Measurements from ENCODE around the gene ADAT2.

ADAT2 gene

DNA sequence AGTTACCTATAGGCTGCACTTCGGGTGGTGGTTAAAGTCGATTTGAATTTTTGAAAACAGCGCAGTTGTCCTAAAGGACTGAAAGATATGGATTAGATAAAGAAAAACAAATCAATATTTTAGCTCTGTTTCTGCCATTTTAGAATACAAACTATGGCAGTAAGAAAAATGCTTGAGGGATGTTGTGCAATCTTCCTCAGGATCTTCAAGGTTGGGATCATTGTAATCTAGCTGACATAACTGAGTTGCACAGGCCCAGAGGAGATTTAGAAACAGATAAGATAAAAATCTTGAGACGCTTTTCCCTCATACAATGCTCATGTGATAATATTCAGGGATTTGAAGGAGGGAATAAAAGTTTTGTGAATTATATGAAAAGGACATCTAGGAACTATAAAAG lies 1.0 kb upstream of the ADAT2 start:
- TF ChIP-seq GATA3 (IDR thresholded peaks at IDR 0.05; ENCODE audit: low read depth, low read length) (no peak), GATA2 (IDR thresholded peaks at IDR 0.05; ENCODE audit: low read depth, low read length) (peak; percentile 31; the same call in 1 of the 2 replicates)

DNA sequence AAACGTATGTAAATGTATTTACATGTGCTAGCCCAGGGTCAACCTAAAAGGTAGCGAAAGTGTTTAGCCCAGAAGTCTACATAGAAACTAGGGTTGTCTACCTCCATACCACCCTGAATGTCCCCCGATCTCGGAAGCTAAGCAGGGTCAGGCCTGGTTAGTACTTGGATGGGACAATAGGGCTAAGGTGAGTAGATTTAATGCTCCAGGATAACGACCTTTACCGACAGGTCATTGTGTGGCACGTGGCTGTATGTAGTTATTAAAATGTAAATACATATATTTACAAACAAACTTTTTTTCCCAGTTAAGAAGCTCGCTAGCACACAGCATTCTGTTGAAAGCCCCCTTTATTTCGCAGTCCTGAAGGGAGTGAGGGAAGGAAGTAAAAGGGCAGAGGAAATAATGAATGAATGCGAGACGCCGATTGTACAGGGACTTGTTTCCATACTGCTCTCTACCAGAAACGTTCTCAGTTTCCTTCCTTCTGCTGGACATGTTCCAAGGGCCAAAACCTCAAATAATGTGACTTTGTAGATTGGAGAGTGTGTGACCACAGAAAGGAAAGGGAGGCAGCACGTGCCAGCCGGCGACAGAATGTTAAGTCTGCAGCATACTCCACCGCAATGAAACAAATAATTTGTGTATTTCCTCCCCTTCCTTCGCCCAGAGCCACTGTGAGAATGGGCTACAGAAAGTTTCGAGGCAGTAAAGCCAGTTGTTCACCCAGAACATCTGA lies 612 bp downstream of the ADAT2 start:
- TF ChIP-seq GATA2 (IDR thresholded peaks at IDR 0.05; ENCODE audit: low read depth, low read length): no peak
- TF ChIP-seq GATA3 (IDR thresholded peaks at IDR 0.05; ENCODE audit: low read depth, low read length): no peak

- no peak for TF ChIP-seq GATA2 (IDR thresholded peaks at IDR 0.05; ENCODE audit: low read depth, low read length)
- no peak for TF ChIP-seq GATA3 (IDR thresholded peaks at IDR 0.05; ENCODE audit: low read depth, low read length)
These were observed 1.3 kb downstream of the ADAT2 start for GRCh38 chr6:143449082-143449713.

GRCh38 chr6:143443096-143443495 lies 7.4 kb downstream of the ADAT2 start:
- TF ChIP-seq GATA3 (IDR thresholded peaks at IDR 0.05; ENCODE audit: low read depth, low read length) (no peak), GATA2 (IDR thresholded peaks at IDR 0.05; ENCODE audit: low read depth, low read length) (no peak)

GRCh38 chr6:143441680-143442545 lies 8.6 kb downstream of the ADAT2 start:
- TF ChIP-seq GATA2 (IDR thresholded peaks at IDR 0.05; ENCODE audit: low read depth, low read length) (no peak), GATA3 (IDR thresholded peaks at IDR 0.05; ENCODE audit: low read depth, low read length) (no peak)

DNA sequence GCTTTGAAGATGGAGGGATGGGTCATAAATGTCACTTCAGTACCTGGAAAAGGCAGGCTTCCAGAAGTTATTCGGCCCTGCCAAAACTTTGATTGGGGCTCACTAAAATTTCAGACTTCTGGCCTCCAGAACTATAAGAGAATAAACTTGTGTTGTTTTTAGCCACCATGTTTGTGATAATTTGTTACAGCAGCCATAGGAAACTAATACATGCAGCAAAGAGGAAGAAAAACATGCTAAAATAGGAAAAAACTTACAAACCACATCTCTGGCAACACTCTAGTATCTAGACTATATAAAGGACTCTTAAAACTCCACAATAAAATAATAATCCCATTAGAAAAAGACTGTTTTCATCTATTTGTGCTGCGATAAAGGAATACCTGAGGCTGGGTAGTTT lies 9.5 kb downstream of the ADAT2 start:
- TF ChIP-seq GATA2 (IDR thresholded peaks at IDR 0.05; ENCODE audit: low read depth, low read length) (no peak), GATA3 (IDR thresholded peaks at IDR 0.05; ENCODE audit: low read depth, low read length) (no peak)

DNA sequence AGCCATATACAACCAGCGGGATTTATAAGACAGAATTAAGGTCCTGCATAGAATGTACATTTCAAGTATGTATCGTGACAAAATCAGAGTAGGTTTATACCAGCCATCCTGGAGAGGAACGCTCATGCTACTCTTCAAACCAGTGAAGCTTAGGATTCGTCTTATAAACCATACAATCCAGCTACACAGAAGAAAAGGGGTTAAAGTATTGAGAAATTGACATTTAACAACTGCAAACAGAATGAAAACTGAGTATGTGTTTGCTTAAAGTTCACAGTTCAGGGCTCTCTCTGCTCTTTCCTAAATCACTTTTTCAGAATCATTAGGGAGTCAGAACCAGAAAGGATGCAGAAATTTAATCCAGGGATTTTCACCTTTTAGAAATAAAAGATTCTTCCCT lies 17.9 kb downstream of the ADAT2 start:
- TF ChIP-seq GATA3 (IDR thresholded peaks at IDR 0.05; ENCODE audit: low read depth, low read length) (no peak), GATA2 (IDR thresholded peaks at IDR 0.05; ENCODE audit: low read depth, low read length) (no peak)

GRCh38 chr6:143431226-143431625 lies 19.3 kb downstream of the ADAT2 start:
- TF ChIP-seq GATA3 (IDR thresholded peaks at IDR 0.05; ENCODE audit: low read depth, low read length) (no peak), GATA2 (IDR thresholded peaks at IDR 0.05; ENCODE audit: low read depth, low read length) (no peak)

- no peak for TF ChIP-seq GATA2 (IDR thresholded peaks at IDR 0.05; ENCODE audit: low read depth, low read length)
- no peak for TF ChIP-seq GATA3 (IDR thresholded peaks at IDR 0.05; ENCODE audit: low read depth, low read length)
These were observed 20.5 kb downstream of the ADAT2 start for GRCh38 chr6:143429970-143430369.

DNA sequence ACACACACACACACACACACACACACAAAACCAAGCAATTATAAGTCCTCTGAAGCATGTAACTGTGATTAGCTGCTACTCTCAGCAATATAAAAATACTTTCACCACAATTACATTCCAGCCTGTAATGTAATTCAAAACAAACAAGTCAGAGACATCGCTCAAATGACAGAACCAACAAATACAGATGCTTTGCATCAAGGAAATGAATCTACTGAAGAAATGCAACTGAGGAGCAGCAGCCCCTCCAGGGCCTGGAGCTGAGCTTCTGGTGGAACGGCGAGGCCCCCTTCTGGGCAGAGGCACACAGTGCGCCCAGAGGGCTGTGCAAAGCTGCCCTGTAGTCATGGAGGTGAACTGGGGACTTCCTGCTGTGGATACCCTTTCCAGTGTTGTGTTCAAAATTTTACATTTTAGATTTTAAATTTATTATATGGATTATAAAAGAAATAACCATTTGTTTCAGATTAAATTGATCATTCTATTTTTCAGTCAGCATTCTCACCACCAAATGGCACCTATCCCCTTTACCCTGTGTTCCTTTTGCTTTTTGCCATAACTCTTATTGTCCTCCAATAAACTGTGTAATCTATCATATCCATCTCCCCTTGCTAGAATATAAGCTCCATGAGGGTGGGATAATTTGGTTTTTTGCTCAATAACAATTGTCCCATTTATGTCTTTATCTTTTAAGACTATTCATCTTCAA lies 23.2 kb downstream of the ADAT2 start:
- TF ChIP-seq GATA2 (IDR thresholded peaks at IDR 0.05; ENCODE audit: low read depth, low read length) (no peak), GATA3 (IDR thresholded peaks at IDR 0.05; ENCODE audit: low read depth, low read length) (no peak)

- TF ChIP-seq GATA2 (IDR thresholded peaks at IDR 0.05; ENCODE audit: low read depth, low read length): no peak
- TF ChIP-seq GATA3 (IDR thresholded peaks at IDR 0.05; ENCODE audit: low read depth, low read length): no peak
These were observed 24.5 kb downstream of the ADAT2 start for GRCh38 chr6:143426026-143426425.

DNA sequence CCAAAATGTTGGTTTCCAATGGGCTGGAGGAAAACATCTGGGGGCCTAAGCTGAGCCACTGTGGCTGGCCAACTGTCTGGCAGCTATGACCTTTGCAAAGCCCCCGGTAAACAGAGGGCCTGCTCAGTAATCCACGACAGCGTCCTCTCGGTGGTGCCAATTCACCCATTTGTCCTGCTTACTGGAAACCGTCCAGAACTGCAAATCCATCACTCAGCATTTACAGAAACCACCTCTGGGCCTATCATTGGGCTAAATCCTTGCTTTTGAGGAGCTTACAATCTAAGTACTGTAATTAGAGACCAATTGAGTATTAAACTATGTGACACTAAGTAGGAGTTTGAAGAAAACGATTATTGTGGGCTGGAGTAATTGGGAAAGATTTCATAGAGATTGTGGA lies 31.0 kb downstream of the ADAT2 start:
- TF ChIP-seq GATA3 (IDR thresholded peaks at IDR 0.05; ENCODE audit: low read depth, low read length) (no peak), GATA2 (IDR thresholded peaks at IDR 0.05; ENCODE audit: low read depth, low read length) (no peak)

DNA sequence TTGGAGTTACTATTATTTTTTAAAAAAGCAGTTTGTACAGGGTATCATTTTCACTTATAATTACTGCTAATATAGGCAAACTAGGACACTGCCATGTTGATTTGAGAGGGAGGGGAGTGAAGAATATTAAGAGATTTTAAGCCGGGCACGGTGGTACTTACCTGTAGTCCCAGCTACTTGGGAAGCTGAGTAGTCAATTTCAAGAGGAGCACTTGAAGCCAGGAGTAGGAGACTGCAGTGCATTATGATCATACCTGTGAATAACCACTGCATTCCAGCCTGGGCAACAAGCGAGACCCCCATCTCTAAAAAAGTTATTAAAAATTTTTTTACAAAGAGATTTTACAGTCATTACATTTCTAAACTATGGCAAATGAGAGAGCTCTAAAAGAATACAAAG lies 35.7 kb downstream of the ADAT2 start:
- TF ChIP-seq GATA2 (IDR thresholded peaks at IDR 0.05; ENCODE audit: low read depth, low read length) (no peak), GATA3 (IDR thresholded peaks at IDR 0.05; ENCODE audit: low read depth, low read length) (no peak)

- no peak for TF ChIP-seq GATA3 (IDR thresholded peaks at IDR 0.05; ENCODE audit: low read depth, low read length)
- TF ChIP-seq GATA2 (IDR thresholded peaks at IDR 0.05; ENCODE audit: low read depth, low read length): no peak
These were observed 39.6 kb downstream of the ADAT2 start for GRCh38 chr6:143410859-143411270.
